Loucy (cell line): ENCODE results near the gene LSM12.

Source experiments
- EZH2phosphoT487 ChIP-seq: fragments of 200-600 bp; IDR thresholded peaks from 2 replicates; pipeline ENCODE4 v1.6.1; 2018; ENCODE audit warnings: antibody characterized with exemption, mild to moderate bottlenecking, moderate library complexity, borderline replicate concordance
- TF ChIP-seq, protein P1 (sequence below): fragments of 200-600 bp; sonication (generic); conservative IDR thresholded peaks from 2 replicates; pipeline ENCODE4 v1.5.1; 2014; ENCODE audit warnings: mild to moderate bottlenecking, antibody characterized with exemption, low read length

- TF ChIP-seq, protein P1, sequence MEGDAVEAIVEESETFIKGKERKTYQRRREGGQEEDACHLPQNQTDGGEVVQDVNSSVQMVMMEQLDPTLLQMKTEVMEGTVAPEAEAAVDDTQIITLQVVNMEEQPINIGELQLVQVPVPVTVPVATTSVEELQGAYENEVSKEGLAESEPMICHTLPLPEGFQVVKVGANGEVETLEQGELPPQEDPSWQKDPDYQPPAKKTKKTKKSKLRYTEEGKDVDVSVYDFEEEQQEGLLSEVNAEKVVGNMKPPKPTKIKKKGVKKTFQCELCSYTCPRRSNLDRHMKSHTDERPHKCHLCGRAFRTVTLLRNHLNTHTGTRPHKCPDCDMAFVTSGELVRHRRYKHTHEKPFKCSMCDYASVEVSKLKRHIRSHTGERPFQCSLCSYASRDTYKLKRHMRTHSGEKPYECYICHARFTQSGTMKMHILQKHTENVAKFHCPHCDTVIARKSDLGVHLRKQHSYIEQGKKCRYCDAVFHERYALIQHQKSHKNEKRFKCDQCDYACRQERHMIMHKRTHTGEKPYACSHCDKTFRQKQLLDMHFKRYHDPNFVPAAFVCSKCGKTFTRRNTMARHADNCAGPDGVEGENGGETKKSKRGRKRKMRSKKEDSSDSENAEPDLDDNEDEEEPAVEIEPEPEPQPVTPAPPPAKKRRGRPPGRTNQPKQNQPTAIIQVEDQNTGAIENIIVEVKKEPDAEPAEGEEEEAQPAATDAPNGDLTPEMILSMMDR, result no peak
- TF ChIP-seq EZH2phosphoT487, result no peak
Measured at GRCh38 chr17:44105483-44105882, 39.0 kb upstream of the LSM12 start.
